GM23338 (cell line): ENCODE measurements around the gene MCAT. TPM values are rescaled to one million over a fixed set of nuclear protein-coding genes. Genes with fewer than 3 reads are reported as not detected.

Source experiments
- ATAC-seq: fragments of 200-7000 bp; cut with Tn5 transposase; 3 replicates; pipeline ENCODE4 v1.9.1; 2020
- DNase-seq: peaks from one replicate; pipeline ENCODE4 v3.0.0-alpha.2; 2015; ENCODE audit warnings: low spot score
- H2AFZ ChIP-seq: fragments of 200-600 bp; sonication (generic); 2 replicates; pipeline ENCODE4 v1.8.0; 2016; ENCODE audit warnings: antibody characterized with exemption, mild to moderate bottlenecking, moderate library complexity
- H3F3A ChIP-seq: fragments of 200-600 bp; sonication (generic); replicated peaks from 2 replicates; pipeline ENCODE4 v1.8.0; 2017; ENCODE audit warnings: antibody characterized with exemption, mixed run types, low read depth
- H3K27ac ChIP-seq: fragments of 200-600 bp; sonication (generic); 2 replicates; pipeline ENCODE4 v1.6.1; 2016; ENCODE audit warnings: low read depth
- H3K27me3 ChIP-seq: fragments of 200-600 bp; sonication (generic); 2 replicates; pipeline ENCODE4 v1.8.0; 2016; ENCODE audit warnings: mild to moderate bottlenecking, mixed run types, moderate library complexity; ENCODE audit not compliant: insufficient read depth
- H3K36me3 ChIP-seq: fragments of 200-600 bp; sonication (generic); 2 replicates; pipeline ENCODE4 v1.8.0; 2016; ENCODE audit warnings: mild to moderate bottlenecking; ENCODE audit not compliant: insufficient read depth
- H3K4me1 ChIP-seq: fragments of 200-600 bp; sonication (generic); 2 replicates; pipeline ENCODE4 v1.8.0; 2016; ENCODE audit warnings: mild to moderate bottlenecking, moderate library complexity; ENCODE audit not compliant: insufficient read depth
- H3K4me2 ChIP-seq: fragments of 200-600 bp; sonication (generic); 2 replicates; pipeline ENCODE4 v1.7.1; 2017; ENCODE audit warnings: mixed run types
- H3K4me3 ChIP-seq: fragments of 200-600 bp; sonication (generic); 2 replicates; pipeline ENCODE4 v1.6.1; 2016; ENCODE audit warnings: mixed run types
- H3K79me2 ChIP-seq: fragments of 200-600 bp; sonication (generic); replicated peaks from 2 replicates; pipeline ENCODE4 v1.8.0; 2017; ENCODE audit warnings: mild to moderate bottlenecking; ENCODE audit not compliant: insufficient read depth
- H3K9me2 ChIP-seq: fragments of 200-600 bp; sonication (generic); 2 replicates; pipeline ENCODE4 v1.8.0; 2017; ENCODE audit not compliant: insufficient read depth
- H4K20me1 ChIP-seq: fragments of 200-600 bp; sonication (generic); replicated peaks from 2 replicates; pipeline ENCODE4 v1.8.0; 2017; ENCODE audit warnings: mild to moderate bottlenecking; ENCODE audit not compliant: insufficient read depth
- H3K27ac Mint-ChIP-seq: 2 replicates; pipeline ENCODE4 v1.8.0; 2020; ENCODE audit warnings: inconsistent platforms, mild to moderate bottlenecking, moderate library complexity, mixed read lengths
- H3K27me3 Mint-ChIP-seq: 3 replicates; pipeline ENCODE4 v1.8.0; 2022; ENCODE audit warnings: low read depth, mild to moderate bottlenecking, moderate library complexity, mixed read lengths, inconsistent platforms; ENCODE audit not compliant: insufficient read depth, poor library complexity
- H3K36me3 Mint-ChIP-seq: 3 replicates; pipeline ENCODE4 v1.8.0; 2021; ENCODE audit warnings: low read depth, mild to moderate bottlenecking, inconsistent platforms, moderate library complexity, mixed read lengths
- H3K4me1 Mint-ChIP-seq: 3 replicates; pipeline ENCODE4 v1.8.0; 2020; ENCODE audit warnings: mild to moderate bottlenecking, inconsistent platforms, mixed read lengths
- H3K4me3 Mint-ChIP-seq: 3 replicates; pipeline ENCODE4 v1.8.0; 2021; ENCODE audit warnings: moderate library complexity, mild to moderate bottlenecking, inconsistent platforms, mixed read lengths
- H3K9me3 Mint-ChIP-seq: 3 replicates; pipeline ENCODE4 v1.8.0; 2020; ENCODE audit warnings: moderate library complexity, mild to moderate bottlenecking, inconsistent platforms, mixed read lengths
- CREB1 ChIP-seq: fragments of 250-450 bp; sonication (Bioruptor Pico); IDR thresholded peaks from 2 replicates; pipeline ENCODE4 v1.5.0; 2020; ENCODE audit warnings: low read depth, mild to moderate bottlenecking, moderate library complexity
- EZH2phosphoT487 ChIP-seq: fragments of 200-600 bp; sonication (generic); IDR thresholded peaks from one replicate; pipeline ENCODE4 v1.8.1; 2018; ENCODE audit warnings: antibody characterized with exemption; ENCODE audit not compliant: unreplicated experiment
- JUNB ChIP-seq: IDR thresholded peaks from one replicate; pipeline ENCODE4 v1.6.1; 2016; ENCODE audit warnings: antibody characterized with exemption; ENCODE audit not compliant: unreplicated experiment
- NANOG ChIP-seq: IDR thresholded peaks from 2 replicates; pipeline ENCODE4 v1.6.1; 2016; ENCODE audit warnings: antibody characterized with exemption, borderline replicate concordance
- POLR2AphosphoS5 ChIP-seq: IDR thresholded peaks from 2 replicates; pipeline ENCODE4 v1.6.1; 2016; ENCODE audit warnings: antibody characterized with exemption, low read depth
- STAT1 ChIP-seq: IDR thresholded peaks from one replicate; pipeline ENCODE4 v1.6.1; 2016; ENCODE audit warnings: antibody characterized with exemption; ENCODE audit not compliant: unreplicated experiment
- ZNF114 ChIP-seq: fragments of 250-450 bp; sonication (Bioruptor Pico); IDR thresholded peaks from 2 replicates; pipeline ENCODE4 v1.5.0; 2020; ENCODE audit warnings: mild to moderate bottlenecking, moderate library complexity
- ZNF331 ChIP-seq: fragments of 250-450 bp; sonication (Bioruptor Pico); IDR thresholded peaks from 2 replicates; pipeline ENCODE4 v1.5.0; 2020; ENCODE audit warnings: low read depth, mild to moderate bottlenecking, moderate library complexity
- polyA plus RNA-seq: library from polyadenylated mRNA; unstranded; fragments of >200 nt; fragmentation: Nextera tagmentation; extraction: Ambion mirVana; gene quantifications from 2 replicates; pipeline ENCODE4 v1.2.1, GENCODE V29; 2016
- total RNA-seq: library from RNA; depleted of rRNA; stranded (reverse); fragments of >200 nt; shearing (Covaris generic); gene quantifications from 2 replicates; pipeline ENCODE4 v1.2.3, GENCODE V29; 2014
- TF ChIP-seq, protein P1 (sequence below), 2 experiments: fragments of 200-600 bp in 1 of 2; sonication (generic) in 1 of 2; conservative IDR thresholded peaks; 2 replicates each; pipeline versions ENCODE4 v1.5.1 to v1.6.1; 2016 to 2017; ENCODE audit warnings: antibody characterized with exemption in 2 of 2, low read depth in 2 of 2, mild to moderate bottlenecking in 2 of 2, moderate library complexity in 1 of 2
- TF ChIP-seq, protein P2 (sequence below): IDR thresholded peaks from one replicate; pipeline ENCODE4 v1.6.1; 2018; ENCODE audit warnings: antibody characterized with exemption; ENCODE audit not compliant: unreplicated experiment
- TF ChIP-seq, protein P3 (sequence below): fragments of 250-450 bp; sonication (Bioruptor Pico); IDR thresholded peaks from 2 replicates; pipeline ENCODE4 v1.5.0; 2020; ENCODE audit warnings: mild to moderate bottlenecking, moderate library complexity

Gene MCAT
- total and polyA plus RNA-seq, 2 experiments from 2014 or later: 9.7 to 16.9 TPM

DNA sequence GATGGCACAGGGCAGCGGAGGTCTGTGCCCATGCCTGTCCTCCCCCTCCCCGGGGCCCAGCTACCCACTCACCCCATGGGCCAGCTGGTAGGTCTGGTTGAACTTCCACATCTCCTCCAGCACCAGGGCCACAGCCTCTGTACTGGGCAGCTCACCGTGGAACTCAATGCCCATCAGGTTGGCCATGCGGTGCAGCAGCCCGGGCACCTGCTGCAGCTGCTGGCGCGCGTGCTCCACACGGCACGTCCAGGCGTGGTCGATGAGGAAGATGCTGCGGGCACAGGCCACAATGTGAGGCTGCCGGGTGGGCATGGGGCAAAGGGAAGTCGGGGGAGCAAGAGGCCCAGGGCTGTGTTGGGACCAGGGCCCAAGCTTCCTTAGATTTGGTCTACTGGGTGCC is 37.5 kb upstream of the MCAT start:
- H3F3A ChIP-seq: no peaks in the 10 kb centered on the region
- Mint-ChIP-seq H3K9me3 (no peaks in the 10 kb centered on the region; the same call in 2 of the 3 replicates), H3K36me3 (peaks cover 63% of the 10 kb centered on the region), H3K4me3 (no peak overlapping the region), H3K27me3 (peaks cover 7% of the 10 kb centered on the region), H3K27ac (no peak overlapping the region), H3K4me1 (peaks cover 16% of the 10 kb centered on the region)
- peaks cover 2% of the 10 kb centered on the region; the same call in 1 of the 2 replicates for H3K4me1 ChIP-seq
- H4K20me1 ChIP-seq: peaks cover 12% of the 10 kb centered on the region
- ATAC-seq (no peak), DNase-seq (no peak)
- H3K4me3 ChIP-seq: no peak overlapping the region
- H3K36me3 ChIP-seq: no peaks in the 10 kb centered on the region; the same call in 1 of the 2 replicates
- TF ChIP-seq JUNB (no peak), ZNF331 (no peak), NANOG (no peak), CREB1 (CRISPR knock-in tag) (no peak), EZH2phosphoT487 (no peak), POLR2AphosphoS5 (no peak), STAT1 (no peak), ZNF114 (CRISPR knock-in tag) (no peak)
- TF ChIP-seq, protein P1, sequence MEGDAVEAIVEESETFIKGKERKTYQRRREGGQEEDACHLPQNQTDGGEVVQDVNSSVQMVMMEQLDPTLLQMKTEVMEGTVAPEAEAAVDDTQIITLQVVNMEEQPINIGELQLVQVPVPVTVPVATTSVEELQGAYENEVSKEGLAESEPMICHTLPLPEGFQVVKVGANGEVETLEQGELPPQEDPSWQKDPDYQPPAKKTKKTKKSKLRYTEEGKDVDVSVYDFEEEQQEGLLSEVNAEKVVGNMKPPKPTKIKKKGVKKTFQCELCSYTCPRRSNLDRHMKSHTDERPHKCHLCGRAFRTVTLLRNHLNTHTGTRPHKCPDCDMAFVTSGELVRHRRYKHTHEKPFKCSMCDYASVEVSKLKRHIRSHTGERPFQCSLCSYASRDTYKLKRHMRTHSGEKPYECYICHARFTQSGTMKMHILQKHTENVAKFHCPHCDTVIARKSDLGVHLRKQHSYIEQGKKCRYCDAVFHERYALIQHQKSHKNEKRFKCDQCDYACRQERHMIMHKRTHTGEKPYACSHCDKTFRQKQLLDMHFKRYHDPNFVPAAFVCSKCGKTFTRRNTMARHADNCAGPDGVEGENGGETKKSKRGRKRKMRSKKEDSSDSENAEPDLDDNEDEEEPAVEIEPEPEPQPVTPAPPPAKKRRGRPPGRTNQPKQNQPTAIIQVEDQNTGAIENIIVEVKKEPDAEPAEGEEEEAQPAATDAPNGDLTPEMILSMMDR (conservative IDR thresholded peaks at IDR 0.05; ENCODE audit: low read depth in 2 of 2): no peak
- TF ChIP-seq, protein P2, sequence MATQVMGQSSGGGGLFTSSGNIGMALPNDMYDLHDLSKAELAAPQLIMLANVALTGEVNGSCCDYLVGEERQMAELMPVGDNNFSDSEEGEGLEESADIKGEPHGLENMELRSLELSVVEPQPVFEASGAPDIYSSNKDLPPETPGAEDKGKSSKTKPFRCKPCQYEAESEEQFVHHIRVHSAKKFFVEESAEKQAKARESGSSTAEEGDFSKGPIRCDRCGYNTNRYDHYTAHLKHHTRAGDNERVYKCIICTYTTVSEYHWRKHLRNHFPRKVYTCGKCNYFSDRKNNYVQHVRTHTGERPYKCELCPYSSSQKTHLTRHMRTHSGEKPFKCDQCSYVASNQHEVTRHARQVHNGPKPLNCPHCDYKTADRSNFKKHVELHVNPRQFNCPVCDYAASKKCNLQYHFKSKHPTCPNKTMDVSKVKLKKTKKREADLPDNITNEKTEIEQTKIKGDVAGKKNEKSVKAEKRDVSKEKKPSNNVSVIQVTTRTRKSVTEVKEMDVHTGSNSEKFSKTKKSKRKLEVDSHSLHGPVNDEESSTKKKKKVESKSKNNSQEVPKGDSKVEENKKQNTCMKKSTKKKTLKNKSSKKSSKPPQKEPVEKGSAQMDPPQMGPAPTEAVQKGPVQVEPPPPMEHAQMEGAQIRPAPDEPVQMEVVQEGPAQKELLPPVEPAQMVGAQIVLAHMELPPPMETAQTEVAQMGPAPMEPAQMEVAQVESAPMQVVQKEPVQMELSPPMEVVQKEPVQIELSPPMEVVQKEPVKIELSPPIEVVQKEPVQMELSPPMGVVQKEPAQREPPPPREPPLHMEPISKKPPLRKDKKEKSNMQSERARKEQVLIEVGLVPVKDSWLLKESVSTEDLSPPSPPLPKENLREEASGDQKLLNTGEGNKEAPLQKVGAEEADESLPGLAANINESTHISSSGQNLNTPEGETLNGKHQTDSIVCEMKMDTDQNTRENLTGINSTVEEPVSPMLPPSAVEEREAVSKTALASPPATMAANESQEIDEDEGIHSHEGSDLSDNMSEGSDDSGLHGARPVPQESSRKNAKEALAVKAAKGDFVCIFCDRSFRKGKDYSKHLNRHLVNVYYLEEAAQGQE: no peak
- TF ChIP-seq, protein P3, sequence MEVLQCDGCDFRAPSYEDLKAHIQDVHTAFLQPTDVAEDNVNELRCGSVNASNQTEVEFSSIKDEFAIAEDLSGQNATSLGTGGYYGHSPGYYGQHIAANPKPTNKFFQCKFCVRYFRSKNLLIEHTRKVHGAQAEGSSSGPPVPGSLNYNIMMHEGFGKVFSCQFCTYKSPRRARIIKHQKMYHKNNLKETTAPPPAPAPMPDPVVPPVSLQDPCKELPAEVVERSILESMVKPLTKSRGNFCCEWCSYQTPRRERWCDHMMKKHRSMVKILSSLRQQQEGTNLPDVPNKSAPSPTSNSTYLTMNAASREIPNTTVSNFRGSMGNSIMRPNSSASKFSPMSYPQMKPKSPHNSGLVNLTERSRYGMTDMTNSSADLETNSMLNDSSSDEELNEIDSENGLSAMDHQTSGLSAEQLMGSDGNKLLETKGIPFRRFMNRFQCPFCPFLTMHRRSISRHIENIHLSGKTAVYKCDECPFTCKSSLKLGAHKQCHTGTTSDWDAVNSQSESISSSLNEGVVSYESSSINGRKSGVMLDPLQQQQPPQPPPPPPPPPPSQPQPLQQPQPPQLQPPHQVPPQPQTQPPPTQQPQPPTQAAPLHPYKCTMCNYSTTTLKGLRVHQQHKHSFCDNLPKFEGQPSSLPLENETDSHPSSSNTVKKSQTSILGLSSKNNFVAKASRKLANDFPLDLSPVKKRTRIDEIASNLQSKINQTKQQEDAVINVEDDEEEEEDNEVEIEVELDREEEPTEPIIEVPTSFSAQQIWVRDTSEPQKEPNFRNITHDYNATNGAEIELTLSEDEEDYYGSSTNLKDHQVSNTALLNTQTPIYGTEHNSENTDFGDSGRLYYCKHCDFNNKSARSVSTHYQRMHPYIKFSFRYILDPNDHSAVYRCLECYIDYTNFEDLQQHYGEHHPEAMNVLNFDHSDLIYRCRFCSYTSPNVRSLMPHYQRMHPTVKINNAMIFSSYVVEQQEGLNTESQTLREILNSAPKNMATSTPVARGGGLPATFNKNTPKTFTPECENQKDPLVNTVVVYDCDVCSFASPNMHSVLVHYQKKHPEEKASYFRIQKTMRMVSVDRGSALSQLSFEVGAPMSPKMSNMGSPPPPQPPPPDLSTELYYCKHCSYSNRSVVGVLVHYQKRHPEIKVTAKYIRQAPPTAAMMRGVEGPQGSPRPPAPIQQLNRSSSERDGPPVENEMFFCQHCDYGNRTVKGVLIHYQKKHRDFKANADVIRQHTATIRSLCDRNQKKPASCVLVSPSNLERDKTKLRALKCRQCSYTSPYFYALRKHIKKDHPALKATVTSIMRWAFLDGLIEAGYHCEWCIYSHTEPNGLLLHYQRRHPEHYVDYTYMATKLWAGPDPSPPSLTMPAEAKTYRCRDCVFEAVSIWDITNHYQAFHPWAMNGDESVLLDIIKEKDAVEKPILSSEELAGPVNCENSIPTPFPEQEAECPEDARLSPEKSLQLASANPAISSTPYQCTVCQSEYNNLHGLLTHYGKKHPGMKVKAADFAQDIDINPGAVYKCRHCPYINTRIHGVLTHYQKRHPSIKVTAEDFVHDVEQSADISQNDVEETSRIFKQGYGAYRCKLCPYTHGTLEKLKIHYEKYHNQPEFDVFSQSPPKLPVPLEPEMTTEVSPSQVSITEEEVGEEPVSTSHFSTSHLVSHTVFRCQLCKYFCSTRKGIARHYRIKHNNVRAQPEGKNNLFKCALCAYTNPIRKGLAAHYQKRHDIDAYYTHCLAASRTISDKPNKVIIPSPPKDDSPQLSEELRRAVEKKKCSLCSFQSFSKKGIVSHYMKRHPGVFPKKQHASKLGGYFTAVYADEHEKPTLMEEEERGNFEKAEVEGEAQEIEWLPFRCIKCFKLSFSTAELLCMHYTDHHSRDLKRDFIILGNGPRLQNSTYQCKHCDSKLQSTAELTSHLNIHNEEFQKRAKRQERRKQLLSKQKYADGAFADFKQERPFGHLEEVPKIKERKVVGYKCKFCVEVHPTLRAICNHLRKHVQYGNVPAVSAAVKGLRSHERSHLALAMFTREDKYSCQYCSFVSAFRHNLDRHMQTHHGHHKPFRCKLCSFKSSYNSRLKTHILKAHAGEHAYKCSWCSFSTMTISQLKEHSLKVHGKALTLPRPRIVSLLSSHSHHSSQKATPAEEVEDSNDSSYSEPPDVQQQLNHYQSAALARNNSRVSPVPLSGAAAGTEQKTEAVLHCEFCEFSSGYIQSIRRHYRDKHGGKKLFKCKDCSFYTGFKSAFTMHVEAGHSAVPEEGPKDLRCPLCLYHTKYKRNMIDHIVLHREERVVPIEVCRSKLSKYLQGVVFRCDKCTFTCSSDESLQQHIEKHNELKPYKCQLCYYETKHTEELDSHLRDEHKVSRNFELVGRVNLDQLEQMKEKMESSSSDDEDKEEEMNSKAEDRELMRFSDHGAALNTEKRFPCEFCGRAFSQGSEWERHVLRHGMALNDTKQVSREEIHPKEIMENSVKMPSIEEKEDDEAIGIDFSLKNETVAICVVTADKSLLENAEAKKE (CRISPR knock-in tag): no peak
- H3K27me3 ChIP-seq: no peaks in the 10 kb centered on the region
- H3K79me2 ChIP-seq: peaks cover 24% of the 10 kb centered on the region
- no peak overlapping the region for H3K4me2 ChIP-seq
- H3K9me2 ChIP-seq: no peaks in the 10 kb centered on the region
- H2AFZ ChIP-seq: no peak overlapping the region
- H3K27ac ChIP-seq: no peak overlapping the region
